Measurements from ENCODE around the gene RUNDC3A.
A peak's percentile ranks its signal among the peaks of the same experiment; 100 is the strongest.
"Not testable (repeated sequence)": the region's sequence is repeated elsewhere in the genome, so short reads cannot be mapped to it uniquely, and the experiment has no call there.

The RUNDC3A gene

GRCh38 chr17:44359006-44359405 is 50.6 kb downstream of the RUNDC3A start:
- no peak for DNase-seq (ENCODE audit: low read depth)

- no peak for DNase-seq (ENCODE audit: low read depth)
Measured at GRCh38 chr17:44359458-44360143, 51.2 kb downstream of the RUNDC3A start.

- no peak for DNase-seq (ENCODE audit: low read depth)
Measured at GRCh38 chr17:44360144-44360533, 51.7 kb downstream of the RUNDC3A start.

GRCh38 chr17:44360826-44361225 is 52.4 kb downstream of the RUNDC3A start:
- DNase-seq (ENCODE audit: low read depth) = no peak

- no peak for DNase-seq (ENCODE audit: low read depth)
Measured at GRCh38 chr17:44361292-44362260, 53.2 kb downstream of the RUNDC3A start.

- DNase-seq (ENCODE audit: low read depth) = no peak
Measured at GRCh38 chr17:44362459-44362948, 54.1 kb downstream of the RUNDC3A start.

GRCh38 chr17:44362949-44363612 is 54.7 kb downstream of the RUNDC3A start:
- DNase-seq (ENCODE audit: low read depth) = no peak

- DNase-seq (ENCODE audit: low read depth) = peak; percentile 72
Measured at GRCh38 chr17:44363613-44364159, 55.3 kb downstream of the RUNDC3A start, which contains the start of gene FAM171A2. Gene FAM171A2, minus strand, starts transcription at chr17:44363853. Its CDS starts 139 bp downstream, at chr17:44363714.

- not testable (repeated sequence) for DNase-seq (ENCODE audit: low read depth)
Measured at GRCh38 chr17:44365051-44365450, 56.6 kb downstream of the RUNDC3A start.

- DNase-seq (ENCODE audit: low read depth) = no peak
Measured at GRCh38 chr17:44367231-44367979, 59.0 kb downstream of the RUNDC3A start.
